ENCODE measurements around the gene RNF135.
"Not testable (repeated sequence)": the region's sequence is repeated elsewhere in the genome, so short reads cannot be mapped to it uniquely, and the experiment has no call there.

RNF135 gene

DNA sequence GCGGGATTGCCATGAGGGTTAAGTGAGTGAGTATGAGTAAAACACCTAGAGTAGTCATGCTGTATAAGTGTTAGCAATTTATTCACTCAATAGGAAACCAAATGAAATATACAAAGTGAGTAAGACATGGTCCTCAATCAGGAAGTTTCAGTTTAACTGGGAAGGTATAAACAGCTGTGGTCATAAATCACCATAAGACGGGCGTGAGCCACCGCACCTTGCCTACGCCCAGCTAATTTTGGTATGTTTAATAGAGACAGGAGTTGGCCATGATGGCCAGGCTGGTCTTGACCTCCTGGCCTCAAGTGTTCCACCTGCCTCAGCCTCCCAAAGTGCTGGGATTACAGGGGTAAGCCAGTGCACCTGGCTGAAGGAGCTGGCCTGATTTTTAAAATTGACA is 27.0 kb downstream of the RNF135 start:
- in situ Hi-C loops (cut with MboI; ENCODE audit: low sequenced_read_pairs): no loop called here

DNA sequence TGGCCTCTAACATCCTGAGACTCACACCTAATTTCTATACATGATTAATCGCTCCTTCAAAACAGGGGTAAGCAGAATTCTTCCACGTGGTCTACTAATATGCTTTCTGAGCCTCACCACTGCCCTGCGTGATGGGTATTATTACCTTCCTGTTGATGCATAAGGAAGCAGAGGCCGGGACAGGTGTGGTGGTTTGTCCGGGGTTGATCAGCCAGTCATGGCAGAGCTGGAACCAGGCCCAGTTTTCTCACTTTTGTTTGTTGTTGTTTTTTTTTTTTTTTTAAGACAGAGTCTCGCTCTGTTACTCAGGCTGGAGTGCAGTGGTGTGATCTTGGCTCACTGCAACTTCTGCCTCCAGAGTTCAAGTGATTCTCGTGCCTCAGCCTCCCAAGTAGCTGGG is 31.2 kb downstream of the RNF135 start:
- in situ Hi-C loops (cut with MboI; ENCODE audit: low sequenced_read_pairs): no loop called here

DNA sequence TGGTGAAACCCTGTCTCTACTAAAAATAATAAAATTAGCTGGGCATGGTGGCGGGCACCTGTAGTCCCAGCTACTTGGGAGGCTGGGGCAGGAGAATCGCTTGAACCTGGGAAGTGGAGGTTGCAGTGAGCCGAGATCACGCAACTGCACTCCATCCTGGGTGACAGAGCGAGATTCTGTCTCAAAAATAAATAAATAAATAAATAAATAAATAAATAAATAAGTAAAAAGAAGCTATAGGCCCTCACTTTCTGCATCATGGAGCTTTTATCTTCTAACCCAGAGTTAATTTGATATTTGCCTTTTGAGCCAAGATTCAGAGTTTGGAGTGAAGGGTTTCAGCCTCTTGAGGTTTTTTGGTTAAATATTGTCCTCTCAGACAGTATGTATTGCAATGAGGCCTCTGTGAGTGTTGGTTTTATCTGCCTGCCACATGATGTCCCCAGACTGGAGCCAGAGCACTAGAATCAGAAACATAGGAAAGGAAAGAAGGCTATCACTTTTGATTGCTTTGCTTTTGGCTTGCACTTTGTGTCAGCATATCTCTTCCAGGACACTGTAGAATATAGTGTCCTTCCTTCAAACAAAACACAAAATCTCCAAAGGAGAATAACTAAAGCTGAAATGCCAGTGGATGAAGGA is 32.5 kb downstream of the RNF135 start:
- in situ Hi-C loops (cut with MboI; ENCODE audit: low sequenced_read_pairs): no loop called here

DNA sequence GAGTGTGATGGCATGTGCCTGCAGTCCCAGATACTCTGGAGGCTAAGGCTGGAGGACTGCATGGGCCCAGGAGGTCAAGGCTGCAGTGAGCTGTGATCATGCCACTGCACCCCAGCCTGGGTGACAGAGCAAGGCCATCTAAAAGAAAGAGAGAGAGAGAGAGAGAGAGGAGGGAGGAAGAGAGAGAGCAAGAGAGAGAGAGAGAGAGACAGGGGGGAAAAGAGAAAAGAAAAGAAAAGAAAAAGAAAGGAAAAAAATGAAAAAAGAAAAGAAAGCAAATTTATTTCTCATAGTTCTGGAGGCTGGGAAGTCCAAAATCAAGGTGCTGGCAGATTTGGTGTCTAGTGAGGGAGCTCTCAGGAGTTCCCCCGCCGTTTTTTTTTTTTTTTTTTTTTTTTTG is 33.3 kb downstream of the RNF135 start:
- in situ Hi-C loops (cut with MboI; ENCODE audit: low sequenced_read_pairs): no loop called here

DNA sequence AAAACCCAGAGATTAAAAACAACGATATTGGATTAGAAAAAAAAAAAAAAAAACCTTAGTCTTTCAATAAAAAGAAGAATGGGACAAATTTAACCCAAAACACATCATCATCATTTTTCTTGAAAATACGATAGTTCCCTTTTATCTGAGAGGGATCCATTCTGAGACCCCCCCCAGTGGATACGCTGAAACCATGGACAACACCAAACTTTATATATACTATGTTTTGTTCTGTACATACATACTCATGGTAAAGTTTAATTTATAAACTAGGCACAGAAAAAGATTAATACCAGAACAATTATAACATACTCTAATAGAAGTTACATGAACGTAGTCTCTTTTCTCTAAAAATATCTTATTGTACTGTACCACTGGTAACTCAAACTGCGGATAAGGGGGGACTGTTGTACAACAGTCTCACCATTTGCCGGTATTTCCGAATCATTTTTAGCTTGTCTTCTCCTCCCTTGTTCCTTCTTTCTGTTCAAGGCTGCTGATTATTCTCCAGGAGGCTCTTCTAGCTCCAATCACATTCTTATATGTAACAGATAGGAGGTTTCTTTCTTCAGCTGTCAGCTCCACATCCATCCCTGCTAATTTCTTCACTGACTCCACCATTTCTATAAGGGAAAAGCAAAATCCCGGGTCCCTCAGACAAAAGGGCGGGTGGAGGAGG is 37.0 kb downstream of the RNF135 start:
- in situ Hi-C loops (cut with MboI; ENCODE audit: low sequenced_read_pairs): no loop called here

DNA sequence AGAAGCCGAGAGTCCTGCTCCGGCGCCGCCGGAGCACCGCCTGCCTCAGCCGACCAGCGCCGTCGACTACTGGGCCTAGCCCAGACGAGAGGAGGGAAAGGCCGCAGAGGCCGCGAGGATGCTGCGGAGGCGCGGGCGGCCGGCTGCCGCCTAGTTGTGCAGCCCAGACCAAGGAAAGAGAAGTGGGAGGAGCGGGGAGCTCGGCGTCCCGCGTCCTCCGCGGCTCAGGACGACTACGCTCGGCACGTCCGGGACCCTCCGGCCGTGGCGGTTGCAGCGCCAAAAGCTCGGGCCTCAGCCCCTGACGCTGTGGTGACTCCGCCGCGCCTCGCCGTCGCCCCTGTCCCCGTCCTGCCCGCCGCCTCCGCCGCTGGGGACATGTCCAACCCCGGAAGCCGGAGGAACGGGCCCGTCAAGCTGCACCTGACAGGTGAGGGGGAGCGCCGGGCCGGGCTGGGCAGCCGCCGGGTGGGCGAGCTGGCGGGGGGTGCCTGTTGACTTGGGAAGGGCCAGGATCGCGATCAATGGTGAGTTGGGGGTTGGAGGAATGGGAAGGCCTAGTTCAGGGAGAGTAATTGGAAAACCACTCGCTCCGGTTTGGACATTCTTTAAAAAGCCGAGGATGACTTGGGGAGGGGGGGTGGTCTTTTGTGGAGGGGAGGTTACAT is 37.7 kb downstream of the RNF135 start:
- in situ Hi-C loops (cut with MboI; ENCODE audit: low sequenced_read_pairs): no loop called here

DNA sequence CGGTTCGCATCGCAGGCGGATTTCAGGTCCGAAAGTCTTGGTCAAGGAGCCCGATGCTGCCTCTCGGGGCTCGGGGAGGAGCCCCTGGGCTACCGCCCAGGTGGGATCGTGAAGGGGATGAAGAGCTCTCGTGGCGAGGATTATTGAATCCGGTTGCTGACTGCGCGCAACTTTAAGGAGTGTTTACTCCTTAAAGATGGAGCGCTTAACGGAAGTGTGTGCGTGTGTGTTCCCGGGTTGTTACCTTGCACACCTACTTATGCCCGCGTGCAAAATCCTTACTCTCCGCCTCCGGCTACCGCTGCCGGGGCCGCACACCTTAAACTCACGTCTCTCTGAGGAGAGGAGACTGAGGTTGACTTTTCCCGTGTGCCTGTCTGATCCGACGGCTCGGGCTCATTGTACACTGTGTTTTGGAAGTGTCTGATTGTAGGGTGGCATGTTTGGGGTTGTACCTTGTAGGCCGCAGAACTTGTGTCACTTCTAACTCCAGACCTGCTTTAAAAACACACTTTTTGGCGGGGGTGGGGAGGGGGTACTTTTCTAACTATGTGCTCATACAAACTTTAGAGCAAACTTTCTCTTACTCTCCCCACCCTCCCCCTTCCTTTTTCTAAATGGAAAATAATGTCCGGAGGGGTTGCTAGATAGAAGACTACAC is 38.3 kb downstream of the RNF135 start:
- in situ Hi-C loops (cut with MboI; ENCODE audit: low sequenced_read_pairs): not testable (repeated sequence)

DNA sequence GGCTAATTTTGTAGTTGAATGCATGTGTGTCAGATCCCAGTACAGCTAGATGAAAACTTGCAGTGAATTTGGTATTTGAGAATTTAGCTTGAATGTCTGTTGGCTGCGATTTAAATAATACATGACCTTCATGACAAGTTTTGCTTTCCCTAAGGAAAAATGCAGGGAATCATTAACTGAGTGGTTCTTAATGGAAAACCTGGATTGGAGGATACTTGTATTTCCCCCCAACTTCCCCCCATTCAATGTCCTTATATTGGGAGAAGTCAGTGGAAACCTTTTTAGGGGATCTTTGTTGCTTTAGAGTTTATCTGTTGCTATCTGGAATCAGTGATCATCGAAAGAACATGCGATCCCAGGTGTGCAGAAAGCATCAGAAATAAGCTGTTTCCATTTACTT is 39.2 kb downstream of the RNF135 start:
- in situ Hi-C loops (cut with MboI; ENCODE audit: low sequenced_read_pairs): not testable (repeated sequence)

DNA sequence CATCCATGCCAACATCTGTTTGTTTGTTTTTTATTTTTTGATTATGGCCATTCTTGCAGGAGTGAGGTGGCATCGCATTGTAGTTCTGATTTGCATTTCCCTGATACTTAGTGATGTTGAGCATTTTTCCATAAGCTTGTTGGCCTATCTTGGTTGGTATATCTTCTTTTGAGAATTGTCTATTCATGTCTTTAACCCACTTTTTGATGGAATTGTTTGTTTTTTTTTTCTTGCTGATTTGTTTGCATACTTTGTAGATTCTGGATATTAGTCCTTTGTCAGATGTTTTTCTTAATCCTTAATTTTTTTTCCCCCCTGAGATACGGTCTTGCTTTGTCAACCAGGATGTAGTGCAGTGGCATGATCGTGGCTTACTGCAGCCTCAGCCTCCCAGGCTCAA is 43.0 kb downstream of the RNF135 start:
- in situ Hi-C loops (cut with MboI; ENCODE audit: low sequenced_read_pairs): no loop called here

DNA sequence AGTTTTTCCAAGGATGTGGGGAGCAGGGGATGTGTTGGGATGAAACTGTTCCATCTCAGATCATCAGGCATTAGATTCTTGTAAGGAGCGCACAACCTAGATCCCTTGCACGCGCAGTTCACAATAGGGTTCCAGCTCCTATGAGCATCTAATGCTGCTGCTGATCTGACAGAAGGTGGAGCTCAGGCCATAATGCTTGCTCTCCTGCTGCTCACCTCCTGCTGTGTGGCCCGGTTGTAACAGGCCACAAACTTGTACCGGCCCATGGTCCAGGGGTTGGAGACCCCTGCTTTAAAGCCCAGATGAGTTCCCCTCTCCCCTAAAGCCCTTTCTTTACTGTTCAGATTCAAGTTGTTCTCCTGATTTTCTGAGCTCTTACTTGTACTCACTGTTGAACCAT is 44.8 kb downstream of the RNF135 start:
- in situ Hi-C loops (cut with MboI; ENCODE audit: low sequenced_read_pairs): no loop called here

DNA sequence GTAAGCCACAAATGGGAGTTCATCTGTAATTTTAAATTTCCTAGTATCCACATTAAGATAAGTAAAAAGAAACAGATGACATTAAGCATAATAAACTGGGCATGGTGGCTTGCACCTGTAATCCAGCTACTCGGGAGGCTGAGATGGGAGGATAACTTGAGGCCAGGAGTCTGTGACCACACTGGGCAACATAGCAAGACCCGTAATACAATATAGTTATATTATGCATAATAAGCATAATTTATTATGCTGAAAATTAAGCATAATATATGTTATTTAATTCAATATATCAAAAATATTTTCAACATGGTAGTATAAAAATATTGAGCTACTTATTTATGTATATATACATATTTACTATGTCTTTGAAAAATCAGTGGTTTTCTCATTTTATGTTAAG is 48.2 kb downstream of the RNF135 start:
- in situ Hi-C loops (cut with MboI; ENCODE audit: low sequenced_read_pairs): no loop called here

DNA sequence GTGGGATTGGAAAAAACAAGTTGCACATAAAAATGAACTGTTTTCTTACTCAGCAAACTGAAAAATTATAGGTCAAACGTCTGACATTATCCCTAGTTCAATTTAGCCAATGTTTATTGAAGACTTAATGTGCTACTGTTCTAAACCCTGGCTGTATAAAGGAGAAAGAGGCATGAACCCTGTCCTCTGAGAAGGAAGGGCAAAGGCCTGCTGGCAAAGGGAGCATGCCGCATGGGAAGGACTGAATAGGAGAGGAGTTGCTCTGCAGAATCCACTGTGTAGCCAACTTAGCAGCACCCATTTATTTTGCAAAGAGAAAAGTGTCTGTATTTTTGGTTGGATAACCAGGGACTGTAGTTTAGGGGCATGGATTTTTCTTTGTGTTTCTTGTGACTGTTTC is 52.3 kb downstream of the RNF135 start:
- in situ Hi-C loops (cut with MboI; ENCODE audit: low sequenced_read_pairs): not testable (repeated sequence)

DNA sequence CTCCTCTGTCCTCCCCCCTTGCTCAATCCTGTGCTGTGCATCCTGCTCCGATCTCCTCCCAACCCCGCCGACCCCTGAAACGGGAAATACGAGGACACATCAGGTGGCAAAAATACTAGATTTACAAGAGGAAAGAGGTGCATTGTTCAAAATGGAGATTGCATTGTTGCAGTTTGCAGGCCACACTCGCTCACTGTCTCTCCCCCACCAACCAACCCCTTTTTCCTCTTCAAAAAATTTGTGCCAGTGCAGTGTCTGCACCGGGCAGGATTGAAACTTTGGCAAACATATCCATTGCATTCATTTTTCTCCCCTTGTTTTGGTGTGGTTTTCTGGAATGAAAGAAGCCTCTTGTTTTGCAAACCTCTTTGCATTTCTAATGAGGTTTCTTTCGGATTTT is 61.0 kb downstream of the RNF135 start:
- in situ Hi-C loops (cut with MboI; ENCODE audit: low sequenced_read_pairs): no loop called here

DNA sequence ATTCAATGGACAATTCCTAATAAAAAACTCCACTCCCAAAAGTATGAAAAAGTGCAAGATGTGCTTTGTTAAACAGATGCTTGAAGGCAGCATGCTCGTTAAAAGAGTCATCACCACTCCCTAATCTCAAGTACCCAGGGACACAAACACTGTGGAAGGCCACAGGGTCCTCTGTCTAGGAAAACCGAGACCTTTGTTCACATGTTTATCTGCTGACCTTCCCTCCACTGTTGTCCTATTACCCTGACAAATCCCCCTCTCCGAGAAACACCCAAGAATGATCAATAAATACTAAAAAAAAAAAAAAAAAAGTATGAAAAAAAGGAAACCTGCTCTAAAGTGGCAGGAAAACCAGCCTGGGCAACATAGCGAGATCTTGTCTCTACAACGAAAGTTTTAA is 64.8 kb downstream of the RNF135 start:
- in situ Hi-C loops (cut with MboI; ENCODE audit: low sequenced_read_pairs): not testable (repeated sequence)

DNA sequence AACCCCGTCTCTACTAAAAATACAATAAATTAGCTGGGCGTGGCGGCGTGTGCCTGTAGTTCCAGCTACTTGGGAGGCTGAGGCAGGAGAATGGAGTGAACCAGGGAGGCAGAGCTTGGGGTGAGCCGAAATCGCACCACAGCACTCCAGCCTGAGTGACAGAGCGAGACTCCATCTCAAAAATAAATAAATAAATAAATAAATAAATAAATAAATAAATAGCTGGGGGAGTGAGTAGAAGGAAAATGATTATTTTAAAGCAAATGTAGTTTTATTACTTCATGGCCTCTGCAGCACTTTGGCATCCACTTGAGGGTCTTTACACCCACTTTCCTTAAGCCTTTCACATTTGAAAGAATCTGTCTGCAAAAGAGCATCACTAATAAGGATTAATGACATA is 70.0 kb downstream of the RNF135 start:
- in situ Hi-C loops (cut with MboI; ENCODE audit: low sequenced_read_pairs): not testable (repeated sequence)

DNA sequence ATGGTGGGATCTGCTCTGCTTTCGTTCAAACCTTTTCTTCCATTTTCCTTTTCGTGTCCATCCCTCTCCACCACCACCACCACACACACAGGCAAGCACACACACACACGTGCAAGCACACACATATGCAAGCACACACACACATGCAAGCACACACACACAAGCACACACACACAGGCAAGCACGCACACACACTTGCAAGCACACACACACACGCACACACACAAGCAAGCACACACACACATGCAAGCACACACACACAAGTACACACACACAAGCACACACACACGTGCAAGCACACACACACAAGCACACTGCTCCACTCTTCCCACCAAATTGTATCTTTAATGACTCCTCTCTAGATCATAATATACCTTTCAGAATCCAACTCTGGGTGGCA is 71.5 kb downstream of the RNF135 start:
- in situ Hi-C loops (cut with MboI; ENCODE audit: low sequenced_read_pairs): not testable (repeated sequence)

DNA sequence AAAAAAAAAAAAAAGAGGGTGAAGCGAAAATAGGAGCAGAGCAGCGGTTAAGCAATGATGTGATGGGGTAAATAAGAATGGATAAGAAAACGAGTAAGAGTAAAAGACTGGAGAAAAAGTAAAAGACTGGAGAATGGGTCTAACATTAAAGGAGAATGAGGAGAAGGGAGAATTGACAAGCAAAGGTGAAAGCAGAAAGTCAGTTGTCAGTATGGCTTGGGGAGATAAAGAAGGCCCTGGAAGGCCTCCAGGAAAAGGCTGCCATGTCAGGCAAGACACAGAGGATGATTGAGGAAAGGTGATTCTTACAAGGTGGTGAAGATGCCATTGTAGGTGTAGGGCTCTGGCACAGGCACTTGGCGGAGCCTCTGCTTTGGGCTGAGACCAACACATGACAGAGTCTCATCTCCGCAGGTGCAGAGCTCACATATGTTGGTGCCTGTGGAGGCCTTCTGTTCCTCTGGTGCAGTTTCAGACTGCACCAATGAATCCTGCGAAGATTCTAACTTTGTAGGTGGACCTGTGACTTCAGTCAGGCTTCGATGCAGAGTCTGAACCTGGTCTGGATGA is 76.1 kb downstream of the RNF135 start:
- in situ Hi-C loops (cut with MboI; ENCODE audit: low sequenced_read_pairs): not testable (repeated sequence)

DNA sequence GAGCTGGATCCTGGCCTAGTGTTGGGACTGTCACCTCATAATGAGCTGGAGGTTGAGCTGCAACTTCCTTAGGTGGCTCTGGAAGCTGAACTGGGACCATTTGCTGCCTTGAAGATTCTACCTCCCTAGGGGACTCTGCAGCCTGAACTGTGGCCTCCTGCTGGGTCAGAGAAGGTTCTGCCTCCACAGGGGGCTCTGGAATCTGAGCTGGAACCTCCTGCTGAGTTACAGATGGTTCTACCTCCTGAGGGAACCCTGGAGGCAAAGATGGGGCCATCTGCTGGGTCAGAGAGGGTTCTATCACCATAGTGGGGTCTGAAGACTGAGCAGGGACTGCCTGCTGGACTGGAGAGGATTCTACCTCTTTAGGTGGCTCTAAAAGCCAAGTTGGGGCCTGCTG is 77.3 kb downstream of the RNF135 start:
- in situ Hi-C loops (cut with MboI; ENCODE audit: low sequenced_read_pairs): no loop called here

DNA sequence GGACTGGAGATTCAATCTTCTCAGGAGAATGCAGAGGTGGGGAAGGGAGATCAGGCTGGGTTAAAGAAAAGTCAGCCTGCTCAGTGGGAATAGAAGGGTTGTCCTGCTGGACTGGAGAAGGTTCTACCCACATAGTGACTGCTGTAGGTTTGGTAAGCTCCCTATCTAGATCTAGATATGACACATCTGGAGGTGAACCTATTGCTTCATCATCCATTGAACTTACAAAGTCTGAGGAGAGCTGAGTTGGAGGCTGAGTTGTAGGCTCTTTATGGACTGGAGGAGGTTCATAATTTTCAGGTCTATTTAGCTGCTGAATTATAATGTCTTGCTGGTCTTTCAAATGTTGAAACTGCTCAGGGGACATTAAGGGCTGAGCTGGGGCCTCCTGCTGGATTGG is 77.9 kb downstream of the RNF135 start:
- in situ Hi-C loops (cut with MboI; ENCODE audit: low sequenced_read_pairs): no loop called here
